ENCODE data around the gene DNAJC18.

The DNAJC18 gene

DNA sequence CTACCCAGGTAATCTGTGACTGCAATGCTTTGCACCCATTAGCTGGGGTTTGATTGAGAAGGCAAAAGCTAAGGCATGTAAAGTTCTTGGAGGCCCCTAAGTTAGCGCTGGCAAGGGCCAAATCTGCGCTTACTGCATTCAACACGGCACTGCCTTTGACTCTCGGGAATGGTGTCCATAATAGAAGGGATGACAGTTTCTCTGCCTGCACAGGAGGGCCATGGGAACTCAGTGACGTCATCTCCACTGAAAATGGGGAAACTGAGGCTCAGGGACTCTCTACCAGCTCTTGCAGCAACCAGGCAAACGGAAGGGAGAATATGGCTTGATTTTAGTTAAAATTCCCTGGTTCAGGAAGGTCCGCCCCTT is 35.9 kb downstream of the DNAJC18 start:
- DNase-seq: no peak

GRCh38 chr5:139402561-139403158 is 36.7 kb downstream of the DNAJC18 start:
- peak; percentile 30 to 63 (median 48) for DNase-seq

GRCh38 chr5:139401546-139401945 is 37.8 kb downstream of the DNAJC18 start:
- DNase-seq: no peak

DNA sequence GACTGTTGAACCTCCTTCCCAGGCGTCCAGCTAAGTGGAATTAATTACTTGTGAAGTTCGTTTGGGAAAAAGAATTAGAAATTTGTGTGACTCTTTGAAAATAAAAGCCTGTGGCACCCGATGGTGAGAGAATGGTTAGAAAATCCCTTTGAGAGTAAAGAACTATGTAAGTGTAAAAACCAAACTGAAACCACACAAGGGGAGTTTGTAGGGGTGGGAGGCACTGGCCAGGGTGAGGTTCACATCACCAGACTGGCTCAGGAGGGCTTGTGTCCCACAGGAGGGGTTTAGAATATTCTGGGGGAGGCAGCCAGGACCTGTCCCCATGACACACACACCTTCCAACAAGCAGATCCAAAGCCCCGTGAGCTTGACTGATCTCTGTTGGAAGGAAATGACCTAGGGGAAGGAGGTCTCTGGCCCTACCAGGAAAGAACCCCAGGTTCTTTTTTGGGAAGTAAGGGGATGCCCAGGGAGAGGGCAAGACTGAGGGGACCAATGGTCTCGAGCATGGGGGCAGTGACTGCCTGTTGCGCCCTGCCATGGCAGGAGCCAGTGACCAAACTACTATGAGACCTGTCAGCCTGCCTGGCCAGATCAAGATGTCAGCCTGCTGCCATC is 39.7 kb downstream of the DNAJC18 start:
- no peak for DNase-seq

DNA sequence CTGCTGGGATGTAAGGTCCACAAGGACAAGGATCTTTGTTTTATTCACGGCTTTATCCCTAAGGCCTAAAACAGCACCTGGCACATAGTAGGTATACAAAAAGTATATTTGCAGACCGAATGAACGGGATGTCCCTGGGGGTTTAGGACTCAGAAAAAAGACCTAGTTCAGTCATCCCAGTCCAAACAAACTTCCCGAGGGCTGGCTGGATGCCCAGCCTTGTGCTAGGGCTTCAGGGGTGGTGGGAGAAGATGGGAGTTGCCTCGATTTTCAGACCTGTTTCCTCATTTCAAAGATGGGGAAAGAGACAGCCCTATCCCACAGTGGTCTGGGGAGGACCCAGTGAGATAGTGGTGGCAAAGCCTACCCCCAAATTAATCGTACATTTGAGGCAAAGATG is 41.4 kb downstream of the DNAJC18 start:
- DNase-seq: no peak

DNA sequence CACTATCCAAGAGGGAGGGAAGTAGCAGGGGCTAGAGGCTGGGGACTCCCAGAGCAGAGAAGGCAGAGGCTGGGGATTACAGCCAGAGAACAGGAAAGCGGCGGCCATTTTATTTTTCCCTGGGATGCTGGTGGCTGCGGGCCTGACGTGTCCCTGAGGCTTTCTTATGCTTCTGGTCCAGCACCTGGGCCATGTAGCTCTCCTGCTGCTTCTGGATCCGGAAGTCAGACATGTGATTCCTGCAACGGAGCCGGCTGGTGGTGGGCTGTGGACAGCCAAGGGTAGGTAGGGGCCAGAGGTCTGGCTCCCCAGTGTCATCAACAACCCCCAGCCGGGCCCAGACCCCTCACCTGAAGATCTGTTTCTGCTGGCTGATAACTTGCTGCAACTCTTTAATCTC is 42.6 kb downstream of the DNAJC18 start:
- DNase-seq: no peak

GRCh38 chr5:139395844-139396640 is 43.3 kb downstream of the DNAJC18 start:
- DNase-seq: no peak

- DNase-seq: no peak
Observed at GRCh38 chr5:139394654-139395566, 44.4 kb downstream of the DNAJC18 start, which contains the start of gene PROB1. Gene PROB1 (minus strand): TSS chr5:139395104. CDS start chr5:139395081, 23 bp downstream.

DNA sequence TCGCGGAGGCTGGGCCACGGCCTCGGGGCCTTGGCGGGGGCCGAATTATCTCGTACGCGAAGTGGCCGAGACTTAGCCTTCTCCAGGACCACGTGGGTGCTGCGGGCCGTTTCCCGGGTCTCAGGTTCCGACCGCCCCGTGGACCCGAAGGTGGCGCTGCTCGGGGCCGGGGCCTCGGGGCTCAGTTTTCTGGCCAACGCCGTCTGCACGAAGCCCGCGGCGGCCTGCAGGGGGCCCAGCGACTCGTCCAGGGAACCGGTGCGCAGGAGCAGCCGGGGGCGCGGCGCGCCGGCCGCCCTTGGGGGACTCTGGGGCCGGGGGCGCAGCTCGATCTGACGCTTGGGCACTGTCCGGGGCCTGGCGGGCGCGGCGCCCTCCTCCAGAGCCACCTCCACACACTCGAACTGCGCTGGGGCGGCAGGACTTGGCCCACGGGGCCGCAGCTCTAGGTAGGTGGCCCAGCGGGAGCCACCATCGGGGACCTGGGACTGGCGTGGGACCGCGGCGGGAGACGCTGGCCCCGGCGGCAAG is 45.1 kb downstream of the DNAJC18 start:
- DNase-seq: peak in 2 of 4 experiments; percentile 41 to 62

- DNase-seq: no peak
Observed at GRCh38 chr5:139393497-139394122, 45.7 kb downstream of the DNAJC18 start.

DNA sequence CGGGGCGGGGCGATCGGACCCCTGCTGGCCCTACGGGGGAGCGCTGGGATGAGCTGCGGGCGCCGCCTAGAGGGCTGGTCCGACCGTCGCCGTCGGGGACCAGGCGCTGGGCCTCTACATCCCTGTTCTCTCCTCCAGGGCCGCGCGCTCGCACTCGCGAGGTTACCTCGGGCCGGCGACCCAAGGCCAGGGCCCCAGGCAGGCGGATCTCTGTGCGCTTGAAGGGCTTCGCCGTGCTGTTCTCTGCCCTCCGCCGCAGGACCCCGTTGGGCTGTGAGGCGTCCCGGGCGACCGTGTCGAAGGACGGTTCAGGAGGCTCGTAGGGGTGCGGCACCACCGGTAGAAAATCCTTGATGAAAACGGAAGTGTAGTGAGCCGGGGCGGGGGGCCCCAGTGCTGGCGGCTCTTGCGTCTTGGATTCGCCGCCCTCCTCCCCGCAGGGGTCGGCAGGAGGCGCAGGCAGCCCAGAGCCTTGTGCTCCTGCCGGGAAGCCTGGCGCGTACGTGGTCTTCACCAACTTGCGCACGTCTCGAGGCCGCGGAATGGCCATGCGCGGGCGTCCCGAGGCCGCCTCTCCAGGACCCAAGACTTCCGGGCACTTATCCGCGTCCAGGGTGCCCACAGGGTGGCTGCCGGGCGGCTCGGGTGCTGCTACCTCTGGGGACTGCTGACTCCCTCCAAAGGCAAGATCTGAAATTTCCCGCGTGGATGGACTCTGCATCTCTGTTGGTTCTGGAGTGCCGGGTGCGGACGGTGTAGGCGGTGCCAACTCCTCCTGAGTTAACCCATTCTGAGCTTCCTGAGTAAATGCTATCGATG is 46.4 kb downstream of the DNAJC18 start:
- DNase-seq: peak; percentile 61 to 81 (median 68)

DNA sequence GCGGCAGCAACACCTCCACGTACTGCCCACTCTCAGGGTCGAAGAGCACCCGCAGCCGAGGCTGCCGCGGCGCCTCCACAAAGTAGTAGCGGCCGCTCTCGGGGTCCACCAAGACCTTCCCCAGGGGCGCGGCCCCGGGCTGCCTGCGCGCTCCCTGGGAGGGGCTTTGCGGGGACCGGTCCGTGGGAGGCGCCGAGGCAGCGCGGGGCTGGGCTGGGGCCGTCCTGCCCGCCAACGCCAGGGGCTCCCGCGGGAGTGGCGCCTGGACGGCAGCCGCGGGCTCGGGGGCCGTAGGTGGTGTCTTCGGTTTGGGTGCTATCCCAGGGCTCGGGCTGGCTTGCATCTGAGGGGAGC is 47.0 kb downstream of the DNAJC18 start:
- DNase-seq: no peak

DNA sequence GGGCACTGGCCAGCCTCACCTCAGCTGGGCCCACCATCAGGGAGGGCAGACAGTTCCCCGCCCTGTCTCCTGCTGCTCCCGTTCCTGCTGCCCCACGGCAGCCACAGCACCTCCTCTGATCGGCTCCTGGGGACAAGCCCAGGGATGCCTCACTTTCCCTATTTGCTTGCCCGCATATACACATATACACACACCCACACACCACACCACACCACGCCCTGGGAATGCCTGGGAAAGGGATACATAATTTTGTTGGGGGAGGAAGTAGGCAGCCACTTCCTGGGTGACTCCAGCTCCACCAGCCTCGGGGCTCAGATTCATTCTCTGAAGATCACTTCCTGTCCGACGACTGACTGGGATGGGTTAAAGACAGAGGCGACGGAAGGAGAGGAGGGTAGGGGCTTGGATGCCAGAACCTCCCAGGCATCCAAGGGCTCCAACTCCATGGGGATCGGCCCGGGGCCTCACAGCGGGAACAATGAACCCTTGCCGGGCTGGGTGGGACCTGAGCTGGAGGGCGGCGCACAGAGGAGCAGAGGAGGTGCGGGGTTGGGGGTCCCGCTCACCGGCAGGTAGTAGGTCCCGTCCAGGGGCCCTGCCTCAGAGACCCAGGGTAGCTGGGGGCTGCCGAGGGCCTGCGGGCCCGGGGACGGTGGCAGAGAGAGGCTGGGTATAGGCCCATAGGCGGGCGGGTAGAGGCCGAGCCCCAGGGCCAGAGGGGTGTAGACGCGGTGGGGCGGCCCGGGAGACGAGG is 47.6 kb downstream of the DNAJC18 start:
- peak; percentile 20 to 53 (median 48) for DNase-seq

- DNase-seq: no peak
Observed at GRCh38 chr5:139390639-139391569, 48.4 kb downstream of the DNAJC18 start.

DNA sequence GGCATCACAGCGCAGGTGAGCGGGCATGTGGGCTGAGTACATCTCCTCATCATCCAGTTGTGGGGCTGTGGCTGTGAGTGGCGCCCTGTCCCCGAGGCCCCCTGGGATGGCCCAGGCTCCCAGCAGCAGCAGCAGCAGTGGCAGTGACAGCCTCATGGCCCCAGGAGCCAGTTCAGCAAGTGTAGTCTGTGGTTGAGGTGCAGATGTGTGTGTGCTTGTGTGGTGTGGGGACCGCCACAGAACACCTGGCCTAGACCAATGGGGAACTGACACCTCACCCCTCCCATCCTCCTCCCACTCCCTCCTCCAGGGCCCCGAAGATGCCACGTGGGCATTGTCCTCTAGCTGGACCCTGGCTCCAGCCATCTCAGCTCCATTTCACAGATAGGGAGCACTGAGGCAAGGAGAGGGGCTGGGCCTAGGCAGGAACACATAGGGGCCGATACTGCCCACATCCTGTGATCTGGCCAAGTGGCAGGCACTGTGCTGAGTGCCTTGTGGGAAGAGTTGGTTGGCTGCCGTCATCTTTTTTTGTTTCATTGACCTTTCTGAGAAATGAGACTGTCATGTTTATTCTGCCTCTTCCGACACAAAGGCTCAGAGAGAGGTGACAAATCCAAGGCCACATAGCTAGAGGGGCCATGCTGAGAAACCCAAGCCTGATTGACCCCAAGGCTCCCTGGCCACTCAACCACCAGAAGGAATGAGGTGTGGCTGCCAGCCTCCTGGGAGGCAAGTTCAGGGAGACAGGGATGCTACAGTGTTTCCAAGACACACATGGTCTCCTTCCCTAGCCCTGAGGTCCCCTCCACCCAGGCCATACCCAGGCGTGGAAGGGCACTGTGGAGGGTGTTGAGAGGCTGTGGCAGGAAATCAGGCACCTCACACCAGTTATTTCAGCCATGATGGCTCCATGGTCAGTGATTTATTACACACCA is 49.4 kb downstream of the DNAJC18 start, which contains the start of gene MZB1:
Gene MZB1, minus strand, starts transcription at position 213 of the 938 bp plus-strand sequence. Its CDS starts 57 bp downstream, at position 156.
- DNase-seq: no peak

GRCh38 chr5:139388198-139388821 is 51.0 kb downstream of the DNAJC18 start:
- no peak for DNase-seq

DNA sequence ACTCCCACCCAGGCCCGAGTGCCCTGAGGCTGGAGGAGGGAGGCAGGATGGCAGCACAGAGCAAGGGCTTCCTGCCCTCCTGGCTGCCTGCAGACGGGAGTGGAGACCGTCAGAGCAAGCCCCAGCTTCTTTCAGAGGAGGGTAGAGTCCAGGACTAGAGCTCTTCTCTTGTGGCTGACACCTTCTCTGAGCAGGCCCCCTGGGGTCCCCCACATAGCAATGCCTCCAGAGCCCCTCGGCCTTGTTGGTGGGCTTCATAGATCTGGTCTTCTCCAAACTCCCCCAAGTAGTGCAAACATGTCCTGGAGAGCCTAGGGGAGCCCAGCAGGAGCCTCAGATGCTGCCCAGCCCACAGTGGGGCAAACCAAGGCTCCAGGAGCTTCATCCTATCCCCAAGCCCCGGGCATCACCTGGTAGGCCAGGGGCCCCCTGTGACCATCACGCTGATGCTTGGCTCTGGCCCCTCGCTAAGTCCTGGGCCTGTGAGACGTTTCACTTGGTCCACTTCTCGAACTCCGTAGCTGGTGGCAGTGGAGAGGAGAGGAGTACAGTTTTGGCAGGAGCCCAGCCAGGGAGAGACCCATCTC is 51.6 kb downstream of the DNAJC18 start:
- no peak for DNase-seq
